HS-27A (cell line): ENCODE measurements around the gene DMPK.

ENCODE experiments used
- DNase-seq: peaks from one replicate; pipeline ENCODE4 v3.0.0-alpha.2; 2012; ENCODE audit warnings: low read depth, missing footprints

Gene DMPK

DNA sequence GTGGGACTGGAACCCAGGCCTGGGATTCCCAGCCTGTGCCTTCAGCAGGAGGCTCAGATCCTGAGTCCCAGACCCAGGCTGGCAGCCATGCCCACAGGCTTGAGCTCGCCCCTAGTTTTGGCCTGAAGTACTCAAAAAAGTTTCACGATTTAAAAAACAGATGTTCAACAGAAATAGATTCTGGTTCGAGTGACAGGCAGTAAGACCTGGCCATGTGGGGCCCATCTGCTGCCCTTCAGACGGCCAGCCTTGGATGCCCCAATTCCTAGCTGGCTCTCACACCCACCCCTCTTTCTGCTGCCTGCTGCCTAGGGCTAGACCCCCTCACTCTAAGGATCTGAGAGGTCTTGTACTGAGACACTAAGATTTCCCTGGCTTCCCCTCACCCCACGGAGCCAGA, 2.8 kb upstream of the DMPK start:
- no peak for DNase-seq

DNA sequence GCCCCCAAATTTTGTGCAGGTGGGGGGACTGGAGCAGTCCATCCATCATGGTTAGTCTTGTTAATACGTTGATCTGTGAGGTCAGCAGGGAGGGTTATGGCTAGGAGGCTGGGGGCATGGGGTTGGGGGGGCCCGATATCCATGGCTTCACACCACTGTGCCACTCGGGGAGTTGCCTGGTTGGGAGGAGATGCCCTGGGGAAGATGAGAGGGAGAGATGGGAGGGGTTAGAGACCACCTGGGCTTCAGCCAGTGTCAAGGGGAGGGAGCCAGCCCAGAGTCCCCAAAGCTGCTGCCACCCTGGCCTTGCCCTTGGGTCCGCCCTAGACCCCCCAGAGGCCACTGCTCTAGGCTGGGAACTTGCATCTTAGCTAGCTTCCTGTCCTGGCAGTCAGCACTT, 1.8 kb upstream of the DMPK start:
- DNase-seq: no peak

DNA sequence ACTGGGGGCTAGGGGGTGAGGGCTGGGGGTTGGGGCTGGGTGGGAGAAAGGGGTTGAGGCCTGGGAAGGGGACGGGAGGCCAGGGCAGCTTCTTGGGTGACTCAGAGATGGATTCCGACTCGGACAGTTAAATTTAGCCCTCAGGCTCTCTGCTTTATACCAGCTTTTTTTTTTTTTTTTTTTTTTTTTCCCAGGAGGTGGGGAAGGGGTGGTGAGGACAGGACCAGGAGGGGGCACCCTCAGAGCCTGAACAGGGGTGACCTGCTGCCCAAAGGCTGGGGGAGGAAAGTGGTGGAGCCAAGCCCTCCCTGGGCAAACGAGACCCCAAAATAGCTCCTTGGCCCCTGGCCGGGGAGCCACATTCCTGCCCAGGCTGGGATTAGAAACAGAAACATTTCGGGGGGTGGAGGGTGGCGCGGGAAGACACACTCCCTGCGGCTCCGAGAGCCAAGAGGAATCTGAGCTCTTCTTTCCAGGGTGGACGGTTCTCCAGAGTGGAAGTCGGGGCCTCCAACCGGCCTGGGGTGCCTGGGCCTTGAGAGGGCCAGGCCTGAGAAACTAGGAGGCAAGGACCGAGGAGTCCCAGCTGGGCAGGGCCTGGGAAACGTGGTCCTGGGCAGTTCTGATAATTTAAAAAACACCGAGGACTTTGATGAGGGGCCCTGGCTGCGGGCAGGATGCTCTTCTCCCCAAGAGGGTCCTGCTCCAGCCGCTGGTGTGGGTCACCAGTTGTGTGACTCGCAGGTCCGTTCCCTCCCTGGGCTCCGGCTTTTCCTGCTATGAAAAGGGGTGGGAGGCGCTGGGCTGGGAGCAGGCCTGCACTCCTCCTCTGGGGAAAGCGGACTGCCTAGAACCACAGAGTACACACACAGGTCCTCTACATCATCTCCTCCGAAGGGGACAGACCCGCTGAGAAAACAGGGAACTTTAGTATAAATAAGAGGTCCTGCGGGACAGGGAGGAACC, 813 bp upstream of the DMPK start:
- DNase-seq: peak; percentile 68

DNA sequence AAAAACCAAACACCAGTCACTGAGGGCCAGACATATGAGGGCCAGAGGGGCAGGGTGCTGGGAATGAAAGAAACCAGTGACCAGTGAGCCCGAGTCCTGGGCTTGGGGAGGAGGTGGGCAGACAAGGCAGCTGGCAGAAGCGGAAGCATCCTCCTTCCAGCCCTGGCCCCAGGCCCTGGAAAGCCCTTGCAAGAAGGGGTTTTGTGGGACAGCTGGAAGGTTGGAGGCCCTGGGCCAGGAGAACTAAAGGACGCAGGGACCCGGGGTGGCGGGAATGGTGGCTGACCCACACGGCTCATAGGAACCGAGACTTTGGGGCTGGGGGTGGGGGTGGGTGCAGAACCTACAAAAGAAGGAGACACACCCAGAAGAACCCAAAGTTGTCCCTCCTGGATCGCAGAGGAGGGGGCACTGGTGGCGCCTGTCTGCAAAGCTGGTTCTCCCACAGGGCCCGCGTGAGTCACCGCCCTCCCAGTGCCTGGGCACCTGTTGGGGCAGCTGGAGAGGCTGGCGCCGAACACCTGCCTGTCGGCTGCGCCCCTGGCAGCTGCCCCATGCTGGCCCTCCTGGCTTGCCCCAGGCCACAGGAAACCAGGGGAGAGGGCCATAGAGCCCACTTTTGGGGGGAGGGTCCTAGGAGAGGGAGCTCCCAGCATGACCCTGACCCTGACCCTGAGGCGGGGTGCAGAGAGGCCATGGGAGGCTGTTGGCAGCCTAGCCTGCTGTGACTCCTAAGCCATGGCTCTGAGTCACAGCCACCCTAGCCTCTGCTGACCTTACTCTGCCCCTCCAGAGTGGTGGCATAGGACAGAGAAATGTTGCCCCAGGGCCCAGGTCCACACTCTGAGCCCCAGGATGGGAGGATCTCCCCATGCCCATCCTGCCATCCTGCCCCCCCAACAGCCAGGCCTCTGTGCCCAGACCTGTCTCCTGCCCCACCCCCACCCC, 802 bp downstream of the DMPK start:
- DNase-seq: no peak

DNA sequence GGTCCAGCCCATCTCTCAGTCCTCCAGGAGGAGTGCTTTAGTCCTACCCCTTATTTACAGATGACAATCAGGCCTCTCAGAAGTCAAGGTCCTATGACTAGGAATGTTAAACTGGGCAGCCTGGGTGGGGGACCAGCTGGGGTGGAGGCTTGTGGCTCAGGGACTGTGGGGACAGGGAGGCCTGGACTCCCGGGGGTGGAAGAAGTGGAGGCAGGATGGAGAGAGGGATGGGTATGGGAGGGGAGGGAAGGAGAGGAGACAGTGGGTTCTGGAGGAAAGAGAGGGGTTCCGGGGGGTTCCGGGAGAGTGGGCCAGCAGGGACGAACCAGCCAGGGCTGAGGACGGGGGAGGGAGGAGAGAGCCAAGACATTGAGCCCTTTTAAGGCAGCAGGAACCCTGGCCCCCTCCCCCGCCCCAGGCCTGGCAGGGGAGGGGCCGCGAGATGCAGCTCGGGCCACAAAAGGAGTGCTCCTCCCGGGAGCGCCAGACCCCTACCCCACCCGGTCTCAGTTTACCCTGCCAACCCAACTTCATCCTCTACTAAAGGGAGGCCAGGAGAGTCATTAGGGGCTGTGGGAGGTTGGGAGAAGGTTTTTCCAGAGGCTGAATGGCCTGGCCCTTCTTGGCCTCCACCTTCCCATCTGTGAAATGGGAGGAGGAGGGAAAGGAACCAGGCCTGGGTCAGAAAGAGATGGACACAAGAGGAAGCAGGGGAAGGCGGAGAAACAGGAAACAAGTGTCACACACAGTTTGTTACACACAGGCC, 1.7 kb downstream of the DMPK start:
- no peak for DNase-seq

DNA sequence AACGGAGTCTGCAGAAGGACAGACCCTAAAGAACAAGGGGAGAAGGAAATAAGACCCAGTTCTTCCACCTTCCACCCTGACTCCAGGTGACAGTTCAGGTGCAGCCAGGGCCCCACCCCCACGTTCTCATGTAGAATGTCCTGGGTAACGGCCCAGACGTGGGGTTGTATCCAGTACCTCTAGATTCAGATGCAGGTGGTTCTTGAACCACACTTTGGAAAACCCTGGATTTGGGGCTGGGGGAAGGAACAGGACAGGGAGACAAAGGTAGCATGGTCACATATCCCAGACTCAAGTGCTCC, 2.2 kb downstream of the DMPK start:
- no peak for DNase-seq

DNA sequence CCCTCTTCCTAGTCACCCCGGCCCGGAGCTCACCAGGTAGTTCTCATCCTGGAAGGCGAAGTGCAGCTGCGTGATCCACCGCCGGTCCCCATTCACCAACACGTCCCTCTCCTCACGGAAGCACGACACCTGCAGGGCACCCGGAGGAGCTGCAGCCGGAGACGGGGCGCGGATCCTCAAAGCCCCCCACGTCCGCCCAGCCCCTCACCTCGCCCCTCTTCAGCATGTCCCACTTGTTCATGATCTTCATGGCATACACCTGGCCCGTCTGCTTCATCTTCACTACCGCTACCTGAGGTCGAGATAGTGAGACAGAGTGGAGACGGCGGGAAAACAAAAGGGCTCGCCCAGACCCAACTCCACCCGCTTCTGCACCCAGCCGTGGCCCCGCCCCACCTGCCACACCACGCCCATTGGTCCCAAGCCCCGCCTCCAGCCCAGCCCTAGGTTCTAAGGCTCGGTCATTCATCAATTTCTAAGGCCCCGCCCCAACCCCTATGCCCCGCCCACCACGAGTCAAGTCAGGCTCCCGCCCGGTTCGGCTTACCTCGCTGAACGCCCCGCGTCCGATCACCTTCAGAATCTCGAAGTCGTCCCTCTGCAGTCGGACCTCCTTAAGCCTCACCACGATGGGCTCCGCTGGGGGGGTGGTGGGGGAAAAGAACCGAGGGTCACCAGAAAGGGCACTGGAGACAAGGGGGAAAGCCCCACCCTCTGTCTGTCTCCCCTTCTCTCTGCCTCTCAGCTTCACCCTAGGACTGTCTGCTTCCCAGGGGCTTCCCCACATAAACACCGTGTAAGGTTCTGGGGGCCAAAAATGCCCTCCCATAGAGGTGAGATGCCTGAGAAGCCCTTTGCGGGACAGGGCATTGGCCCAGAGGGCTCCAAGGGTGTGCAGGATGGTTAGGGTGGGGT, 2.8 kb downstream of the DMPK start:
- DNase-seq: no peak

DNA sequence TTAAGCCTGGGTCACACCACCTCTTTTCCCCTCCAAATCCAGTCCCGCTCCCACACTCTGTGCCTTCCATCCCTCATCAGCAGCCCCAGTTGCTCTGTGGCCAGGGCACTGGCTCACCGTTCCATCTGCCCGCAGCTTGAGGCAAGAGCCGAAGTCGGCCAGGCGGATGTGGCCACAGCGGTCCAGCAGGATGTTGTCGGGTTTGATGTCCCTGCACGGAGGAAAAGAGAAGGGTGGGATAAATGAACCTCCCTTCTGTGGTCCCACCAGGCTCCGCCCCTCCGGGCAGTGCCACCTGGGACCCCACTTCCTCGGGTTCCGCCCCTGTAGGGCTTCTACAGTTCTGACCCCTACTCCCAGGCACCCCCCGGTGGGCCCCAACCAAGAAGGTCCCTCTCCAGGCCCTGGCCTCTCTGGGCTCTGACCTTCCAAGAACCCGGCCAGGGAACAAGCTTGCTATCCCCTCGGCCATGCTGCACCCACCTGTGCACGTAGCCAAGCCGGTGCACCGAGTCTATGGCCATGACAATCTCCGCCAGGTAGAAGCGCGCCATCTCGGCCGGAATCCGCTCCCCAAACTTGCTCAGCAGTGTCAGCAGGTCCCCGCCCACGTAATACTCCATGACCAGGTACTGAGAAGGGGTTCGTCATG, 4.2 kb downstream of the DMPK start:
- no peak for DNase-seq

DNA sequence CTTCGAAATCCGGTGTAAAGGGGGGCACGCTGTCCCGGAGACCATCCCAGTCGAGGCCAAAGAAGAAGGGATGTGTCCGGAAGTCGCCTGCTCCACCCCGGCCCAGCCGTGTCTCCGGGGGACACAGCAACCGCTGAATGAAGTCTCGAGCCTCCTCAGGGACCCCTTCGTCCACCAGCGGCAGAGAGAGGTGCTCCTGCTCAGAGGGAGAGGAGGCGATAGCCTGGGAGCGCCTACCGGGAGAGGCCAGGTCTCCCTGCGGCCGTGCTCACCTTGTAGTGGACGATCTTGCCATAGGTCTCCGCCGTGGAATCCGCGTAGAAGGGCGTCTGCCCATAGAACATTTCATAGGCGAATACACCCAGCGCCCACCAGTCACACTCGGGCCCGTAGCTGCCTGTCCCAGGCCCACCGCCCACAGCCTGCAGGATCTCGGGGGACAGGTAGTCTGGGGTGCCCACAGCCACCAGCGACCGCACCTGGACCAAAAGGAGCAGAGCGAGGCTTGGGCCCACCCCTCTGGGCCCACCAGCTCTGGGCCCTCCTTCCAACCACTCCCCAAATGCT, 4.8 kb downstream of the DMPK start:
- DNase-seq: no peak

DNA sequence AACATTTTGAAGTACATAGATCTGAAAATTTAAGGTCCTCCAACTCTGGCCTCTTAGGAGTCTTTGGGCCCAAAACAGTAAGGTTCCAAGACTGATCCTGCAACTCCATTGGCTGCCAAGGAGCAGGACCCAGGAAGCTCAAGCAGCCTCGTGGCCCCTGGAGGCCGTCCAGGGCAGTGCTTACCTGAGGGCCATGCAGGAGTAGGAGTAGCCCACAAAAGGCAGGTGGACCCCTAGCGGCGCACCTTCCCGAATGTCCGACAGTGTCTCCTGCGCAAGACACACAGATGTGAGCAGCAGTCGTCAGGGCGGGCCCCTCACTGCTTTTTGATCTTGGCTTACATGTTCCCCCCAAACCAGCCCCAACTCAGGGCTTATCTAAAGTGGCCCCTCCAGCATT, 7.5 kb downstream of the DMPK start:
- DNase-seq: no peak

DNA sequence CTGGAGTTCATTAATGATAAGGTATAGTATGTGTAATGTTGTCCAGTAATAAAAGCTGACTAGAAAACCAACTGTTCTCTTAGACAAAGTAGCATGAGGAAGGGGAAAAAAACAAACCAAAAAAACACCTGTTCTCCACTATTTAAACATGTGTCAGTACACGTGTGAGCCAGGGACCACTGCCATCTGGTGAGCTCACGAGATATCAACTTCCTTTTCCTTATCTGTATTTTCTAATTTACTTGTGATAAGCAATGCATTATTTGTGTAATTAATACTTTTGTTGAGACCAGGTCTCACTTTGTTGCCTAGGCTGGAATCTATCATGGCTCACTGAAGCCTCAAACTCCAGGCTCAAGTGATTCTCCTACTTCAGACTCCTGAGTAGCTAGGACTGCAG, 8.9 kb downstream of the DMPK start:
- no peak for DNase-seq

DNA sequence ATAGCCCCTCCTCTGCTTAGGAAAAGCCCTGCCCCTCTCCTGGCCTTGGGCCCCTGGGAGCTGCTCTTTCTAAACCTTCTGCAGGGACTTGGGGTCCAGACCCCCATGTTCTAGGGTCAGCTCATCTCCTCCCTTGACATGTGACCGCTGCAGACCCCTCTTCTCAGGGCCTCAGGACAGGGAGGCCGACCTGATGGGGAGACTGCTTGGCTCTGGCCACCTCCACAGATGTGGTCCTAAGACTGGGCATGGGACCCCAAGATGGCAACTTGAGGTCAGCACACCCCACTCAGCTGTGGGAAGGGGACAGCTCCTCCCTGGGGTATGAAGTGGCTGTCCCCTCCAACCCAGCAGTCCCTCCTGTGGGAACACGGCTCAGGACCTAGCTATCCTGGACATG, 9.4 kb downstream of the DMPK start:
- no peak for DNase-seq

DNA sequence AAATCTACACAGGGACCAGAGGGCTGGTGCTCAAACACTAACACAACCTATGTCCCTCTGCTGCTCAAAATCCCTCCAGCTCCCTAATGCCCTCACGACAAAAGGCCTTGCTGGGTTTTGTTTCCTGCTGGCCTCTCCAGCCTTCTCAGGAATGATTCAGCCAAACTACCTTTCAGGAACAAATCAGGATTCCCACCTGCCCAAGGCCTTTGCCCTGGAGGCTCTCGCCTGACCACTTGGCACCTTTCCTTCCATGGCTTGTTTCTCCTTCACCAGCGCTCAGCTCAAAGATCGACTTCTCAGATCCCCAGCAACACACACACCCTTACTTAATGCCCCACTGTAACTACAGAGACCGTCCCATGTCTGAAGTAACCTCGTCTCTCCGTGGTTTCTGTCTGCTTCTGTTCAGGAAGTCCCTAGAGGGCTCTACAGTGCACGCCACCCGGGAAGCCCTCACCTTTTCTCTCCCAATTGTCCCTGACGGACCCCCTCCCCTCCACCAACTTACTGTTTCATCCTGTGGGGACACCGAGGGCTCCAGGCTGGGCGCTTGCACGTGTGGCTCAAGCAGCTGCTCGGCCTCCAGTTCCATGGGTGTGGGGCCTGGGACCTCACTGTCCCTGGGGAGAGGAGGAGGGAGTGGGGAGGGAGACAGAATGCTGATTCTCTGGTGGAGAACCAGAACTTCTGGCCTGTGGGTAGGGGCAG, 10.0 kb downstream of the DMPK start:
- no peak for DNase-seq

DNA sequence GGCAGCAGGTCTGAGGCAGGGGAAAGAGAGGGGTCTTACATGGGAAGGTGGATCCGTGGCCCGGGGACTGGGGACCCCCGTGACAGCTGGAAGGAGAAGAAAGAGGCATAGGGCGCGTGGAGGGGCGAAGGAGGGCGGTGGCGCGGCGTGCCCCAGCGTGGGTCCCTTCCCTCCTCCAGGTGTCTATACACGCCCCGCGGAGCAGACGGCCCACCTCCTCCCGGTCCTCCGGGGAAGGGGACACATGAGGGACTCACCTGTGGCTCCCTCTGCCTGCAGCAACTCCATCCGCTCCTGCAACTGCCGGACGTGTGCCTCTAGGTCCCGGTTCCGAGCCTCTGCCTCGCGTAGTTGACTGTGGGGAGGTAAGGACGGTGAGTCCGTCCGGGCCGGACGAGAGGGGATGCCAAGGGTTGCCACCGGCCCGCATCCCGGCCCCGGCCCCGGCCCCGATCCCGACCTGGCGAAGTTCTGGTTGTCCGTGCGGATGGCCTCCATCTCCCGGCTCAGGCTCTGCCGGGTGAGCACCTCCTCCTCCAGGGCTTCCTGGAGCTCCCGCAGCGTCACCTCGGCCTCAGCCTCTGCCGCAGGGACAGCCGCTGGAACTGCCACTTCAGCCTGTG, 10.9 kb downstream of the DMPK start:
- DNase-seq: no peak

DNA sequence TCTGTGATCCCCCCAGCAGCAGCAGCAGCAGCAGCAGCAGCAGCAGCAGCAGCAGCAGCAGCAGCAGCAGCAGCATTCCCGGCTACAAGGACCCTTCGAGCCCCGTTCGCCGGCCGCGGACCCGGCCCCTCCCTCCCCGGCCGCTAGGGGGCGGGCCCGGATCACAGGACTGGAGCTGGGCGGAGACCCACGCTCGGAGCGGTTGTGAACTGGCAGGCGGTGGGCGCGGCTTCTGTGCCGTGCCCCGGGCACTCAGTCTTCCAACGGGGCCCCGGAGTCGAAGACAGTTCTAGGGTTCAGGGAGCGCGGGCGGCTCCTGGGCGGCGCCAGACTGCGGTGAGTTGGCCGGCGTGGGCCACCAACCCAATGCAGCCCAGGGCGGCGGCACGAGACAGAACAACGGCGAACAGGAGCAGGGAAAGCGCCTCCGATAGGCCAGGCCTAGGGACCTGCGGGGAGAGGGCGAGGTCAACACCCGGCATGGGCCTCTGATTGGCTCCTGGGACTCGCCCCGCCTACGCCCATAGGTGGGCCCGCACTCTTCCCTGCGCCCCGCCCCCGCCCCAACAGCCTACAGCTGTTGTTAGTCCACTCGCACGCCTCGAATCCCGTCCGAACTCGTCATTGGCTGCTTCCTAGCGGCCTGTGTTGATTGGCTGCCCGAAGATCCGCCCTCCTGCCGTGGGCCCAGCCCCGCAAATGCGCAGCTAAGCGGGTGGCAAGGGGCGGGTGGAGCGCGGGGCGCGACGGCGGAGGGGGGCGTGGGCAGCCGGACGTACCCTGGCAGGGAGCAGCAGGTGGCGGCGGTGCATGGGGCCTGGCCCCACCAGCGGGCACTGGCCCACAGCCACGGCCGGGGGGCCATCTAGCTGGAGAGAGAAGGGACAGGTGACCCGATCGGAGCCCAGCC, 11.8 kb downstream of the DMPK start:
- peak; percentile 67 for DNase-seq

DNA sequence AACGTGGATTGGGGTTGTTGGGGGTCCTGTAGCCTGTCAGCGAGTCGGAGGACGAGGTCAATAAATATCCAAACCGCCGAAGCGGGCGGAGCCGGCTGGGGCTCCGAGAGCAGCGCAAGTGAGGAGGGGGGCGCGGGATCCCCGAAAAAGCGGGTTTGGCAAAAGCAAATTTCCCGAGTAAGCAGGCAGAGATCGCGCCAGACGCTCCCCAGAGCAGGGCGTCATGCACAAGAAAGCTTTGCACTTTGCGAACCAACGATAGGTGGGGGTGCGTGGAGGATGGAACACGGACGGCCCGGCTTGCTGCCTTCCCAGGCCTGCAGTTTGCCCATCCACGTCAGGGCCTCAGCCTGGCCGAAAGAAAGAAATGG, 12.5 kb downstream of the DMPK start:
- DNase-seq: peak; percentile 42

DNA sequence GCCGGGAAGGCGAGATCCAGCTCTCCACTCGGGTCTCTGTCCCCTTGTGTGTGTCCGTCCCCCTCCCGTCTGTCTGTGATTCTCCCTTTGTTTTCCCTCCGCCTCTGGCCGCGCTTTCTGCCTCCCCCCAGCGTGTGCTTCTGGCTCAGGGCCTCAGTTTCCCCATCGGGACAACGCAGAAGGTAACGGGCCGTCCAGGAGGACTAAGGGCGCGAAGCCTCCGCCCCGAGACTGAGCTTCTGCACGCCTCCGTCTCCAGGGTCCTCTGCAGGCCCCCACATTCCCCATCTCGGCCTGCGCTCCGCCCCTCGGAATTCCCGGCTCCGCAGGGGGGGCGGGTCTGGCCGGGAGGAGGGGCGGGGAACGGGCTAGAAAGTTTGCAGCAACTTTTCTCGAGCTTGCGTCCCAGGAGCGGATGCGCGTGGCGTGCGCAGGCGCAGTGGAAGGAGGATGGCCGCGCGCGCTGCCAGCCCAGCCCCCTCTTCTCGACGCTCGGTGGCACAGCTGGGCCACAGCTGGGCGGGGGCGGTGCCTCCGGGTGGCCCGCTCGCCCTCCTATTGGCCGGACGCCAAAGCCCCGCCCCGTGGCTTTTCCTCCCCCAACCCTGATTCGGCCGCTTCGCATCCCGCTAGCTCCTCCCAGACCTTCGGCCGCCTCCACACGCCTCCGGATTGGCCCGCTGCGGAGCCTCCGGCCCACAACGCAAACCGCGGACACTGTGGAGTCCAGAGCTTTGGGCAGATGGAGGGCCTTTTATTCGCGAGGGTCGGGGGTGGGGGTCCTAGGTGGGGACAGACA, 13.1 kb downstream of the DMPK start, which contains the start of gene SIX5:
Gene SIX5 (minus strand): TSS at position 269 of the 799 bp plus-strand sequence. CDS start 408 bp downstream, outside the sequence.
- peak; percentile 95 for DNase-seq
